GM18868 (cell line): ENCODE results near the gene RMI2.

Experiments
- ATAC-seq: cut with Tn5 transposase; IDR thresholded peaks from one replicate; pipeline ENCODE4 v1.9.1; 2021; ENCODE audit warnings: mild to moderate bottlenecking, moderate library complexity; ENCODE audit not compliant: unreplicated experiment

RMI2 gene

GRCh38 chr16:11327277-11328171 is 17.7 kb upstream of the RMI2 start:
- peak; percentile 29 for ATAC-seq

GRCh38 chr16:11328172-11329070 is 16.8 kb upstream of the RMI2 start:
- ATAC-seq, result peak; percentile 80

- peak; percentile 18 for ATAC-seq
Measured at GRCh38 chr16:11329071-11329491, 16.2 kb upstream of the RMI2 start.

- ATAC-seq, result no peak
Measured at GRCh38 chr16:11329891-11330290, 15.4 kb upstream of the RMI2 start.

- ATAC-seq, result no peak
Measured at GRCh38 chr16:11330526-11331237, 14.6 kb upstream of the RMI2 start.

- no peak for ATAC-seq
Measured at GRCh38 chr16:11331967-11332366, 13.3 kb upstream of the RMI2 start.

- ATAC-seq, result no peak
Measured at GRCh38 chr16:11333010-11333409, 12.2 kb upstream of the RMI2 start.

GRCh38 chr16:11333702-11334101 is 11.6 kb upstream of the RMI2 start:
- no peak for ATAC-seq

GRCh38 chr16:11334831-11335404 is 10.3 kb upstream of the RMI2 start:
- ATAC-seq, result no peak

- ATAC-seq, result no peak
Measured at GRCh38 chr16:11339075-11339474, 6.2 kb upstream of the RMI2 start.

GRCh38 chr16:11340710-11341109 is 4.5 kb upstream of the RMI2 start:
- ATAC-seq, result no peak

- no peak for ATAC-seq
Measured at GRCh38 chr16:11341371-11341770, 3.9 kb upstream of the RMI2 start.

- no peak for ATAC-seq
Measured at GRCh38 chr16:11342021-11342855, 3.0 kb upstream of the RMI2 start.

- ATAC-seq, result no peak
Measured at GRCh38 chr16:11346700-11347319, 1.6 kb downstream of the RMI2 start.

GRCh38 chr16:11347831-11348230 is 2.6 kb downstream of the RMI2 start:
- no peak for ATAC-seq

- ATAC-seq, result no peak
Measured at GRCh38 chr16:11348737-11349598, 3.7 kb downstream of the RMI2 start.

- ATAC-seq, result no peak
Measured at GRCh38 chr16:11349599-11350276, 4.5 kb downstream of the RMI2 start.

- no peak for ATAC-seq
Measured at GRCh38 chr16:11350519-11350918, 5.3 kb downstream of the RMI2 start.
